HEK293T (cell line): ENCODE measurements around the gene NID2.

Experiments used
- BHLHE40 ChIP-seq: fragments of 450-650 bp; IDR thresholded peaks from 2 replicates; pipeline ENCODE4 v1.6.1; 2016; ENCODE audit warnings: mild to moderate bottlenecking, moderate library complexity, borderline replicate concordance
- FOXA1 ChIP-seq: fragments of 450-650 bp; IDR thresholded peaks from 2 replicates; pipeline ENCODE4 v1.6.1; 2016; ENCODE audit warnings: mild to moderate bottlenecking
- FOXM1 ChIP-seq: fragments of 450-650 bp; IDR thresholded peaks from 2 replicates; pipeline ENCODE4 v1.6.1; 2017; ENCODE audit warnings: mild to moderate bottlenecking, borderline replicate concordance
- HDGF ChIP-seq: fragments of 450-650 bp; IDR thresholded peaks from 2 replicates; pipeline ENCODE4 v1.6.1; 2017; ENCODE audit warnings: antibody characterized with exemption, borderline replicate concordance
- L3MBTL2 ChIP-seq: fragments of 450-650 bp; conservative IDR thresholded peaks from 2 replicates; pipeline ENCODE4 v1.6.1; 2016; ENCODE audit warnings: mild to moderate bottlenecking
- LEF1 ChIP-seq: fragments of 450-650 bp; IDR thresholded peaks from 2 replicates; pipeline ENCODE4 v1.6.1; 2017; ENCODE audit warnings: mild to moderate bottlenecking, borderline replicate concordance
- NFRKB ChIP-seq: fragments of 450-650 bp; IDR thresholded peaks from 2 replicates; pipeline ENCODE4 v1.6.1; 2016; ENCODE audit warnings: mild to moderate bottlenecking, moderate library complexity
- SP1 ChIP-seq: fragments of 450-650 bp; IDR thresholded peaks from 2 replicates; pipeline ENCODE4 v1.6.1; 2017
- SUZ12 ChIP-seq: fragments of 450-650 bp; IDR thresholded peaks from 2 replicates; pipeline ENCODE4 v1.6.1; 2016; ENCODE audit warnings: mild to moderate bottlenecking
- TARDBP ChIP-seq: fragments of 450-650 bp; IDR thresholded peaks from 2 replicates; pipeline ENCODE4 v1.6.1; 2016
- TF ChIP-seq, protein P1 (sequence below): fragments of 450-650 bp; IDR thresholded peaks from 2 replicates; pipeline ENCODE4 v1.6.1; 2016

DNA sequence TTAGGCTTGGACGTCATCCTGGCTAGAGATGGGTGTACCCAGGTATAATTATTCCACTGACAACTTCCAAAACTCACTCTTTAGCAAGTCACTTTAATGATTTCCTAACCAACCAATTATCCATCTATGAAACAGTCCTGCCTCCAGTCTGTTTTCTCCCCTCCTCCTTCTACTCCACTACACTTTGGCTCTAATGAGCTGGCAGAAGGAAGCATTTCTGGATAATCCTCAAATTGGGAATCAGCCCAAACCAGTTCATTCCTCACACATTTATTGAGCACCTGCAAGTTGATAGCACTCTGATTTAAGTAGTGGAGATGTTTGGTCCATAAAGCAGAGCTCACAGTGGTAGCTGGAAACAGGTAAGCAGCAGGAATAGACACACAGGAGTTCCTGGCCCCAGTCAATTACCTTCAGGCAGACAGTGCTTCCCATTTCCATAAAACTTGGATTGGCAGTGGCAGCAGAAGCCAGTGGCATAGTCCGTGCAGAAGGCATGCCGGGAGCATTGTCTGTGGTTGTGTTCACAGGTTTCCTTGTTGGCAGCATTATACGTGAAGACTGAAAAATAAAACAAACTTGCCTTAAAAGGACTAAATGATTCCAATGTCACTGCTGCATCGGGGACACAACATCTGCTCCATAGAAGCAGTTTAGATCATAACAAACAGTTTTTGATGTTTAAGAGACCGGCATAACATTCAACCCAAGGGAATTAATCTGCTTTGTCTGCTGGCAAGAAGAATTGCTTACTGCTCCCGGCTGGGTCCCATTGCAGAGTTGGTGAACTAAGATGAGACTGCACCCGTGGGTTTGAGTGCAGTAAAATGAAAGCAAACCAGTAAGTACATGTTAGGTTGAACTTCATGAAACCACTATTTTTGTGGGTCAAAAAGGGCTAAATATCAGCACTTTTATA is 26.2 kb downstream of the NID2 start:
- TF ChIP-seq FOXM1 (no peak), SUZ12 (no peak), NFRKB (no peak), SP1 (no peak), BHLHE40 (no peak), HDGF (no peak), L3MBTL2 (no peak), FOXA1 (no peak), LEF1 (no peak), TARDBP (no peak)
- TF ChIP-seq, protein P1, sequence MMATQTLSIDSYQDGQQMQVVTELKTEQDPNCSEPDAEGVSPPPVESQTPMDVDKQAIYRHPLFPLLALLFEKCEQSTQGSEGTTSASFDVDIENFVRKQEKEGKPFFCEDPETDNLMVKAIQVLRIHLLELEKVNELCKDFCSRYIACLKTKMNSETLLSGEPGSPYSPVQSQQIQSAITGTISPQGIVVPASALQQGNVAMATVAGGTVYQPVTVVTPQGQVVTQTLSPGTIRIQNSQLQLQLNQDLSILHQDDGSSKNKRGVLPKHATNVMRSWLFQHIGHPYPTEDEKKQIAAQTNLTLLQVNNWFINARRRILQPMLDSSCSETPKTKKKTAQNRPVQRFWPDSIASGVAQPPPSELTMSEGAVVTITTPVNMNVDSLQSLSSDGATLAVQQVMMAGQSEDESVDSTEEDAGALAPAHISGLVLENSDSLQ, result no peak
